ENCODE measurements around the gene FXYD1.
A peak's percentile ranks its signal among the peaks of the same experiment; 100 is the strongest.
"Not testable (repeated sequence)": the region's sequence is repeated elsewhere in the genome, so short reads cannot be mapped to it uniquely, and the experiment has no call there.

FXYD1 gene

DNA sequence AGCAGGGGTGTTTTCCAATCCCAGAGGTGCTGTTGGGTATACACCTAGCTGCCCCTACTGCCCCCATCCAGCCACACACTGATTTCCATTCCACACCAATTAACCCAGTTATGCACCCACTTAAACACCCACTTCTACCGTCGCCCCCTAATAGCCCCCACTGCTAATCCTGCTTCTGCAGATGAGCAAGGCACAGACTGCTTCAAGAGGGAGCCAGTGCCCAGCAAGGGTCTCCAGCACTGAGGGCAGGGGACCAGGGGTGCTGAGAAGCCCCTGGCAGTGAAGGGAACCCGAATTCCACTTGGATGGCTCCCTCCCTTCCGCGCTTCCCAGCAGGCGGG, 5.6 kb downstream of the FXYD1 start:
- DNase-seq = no peak

DNA sequence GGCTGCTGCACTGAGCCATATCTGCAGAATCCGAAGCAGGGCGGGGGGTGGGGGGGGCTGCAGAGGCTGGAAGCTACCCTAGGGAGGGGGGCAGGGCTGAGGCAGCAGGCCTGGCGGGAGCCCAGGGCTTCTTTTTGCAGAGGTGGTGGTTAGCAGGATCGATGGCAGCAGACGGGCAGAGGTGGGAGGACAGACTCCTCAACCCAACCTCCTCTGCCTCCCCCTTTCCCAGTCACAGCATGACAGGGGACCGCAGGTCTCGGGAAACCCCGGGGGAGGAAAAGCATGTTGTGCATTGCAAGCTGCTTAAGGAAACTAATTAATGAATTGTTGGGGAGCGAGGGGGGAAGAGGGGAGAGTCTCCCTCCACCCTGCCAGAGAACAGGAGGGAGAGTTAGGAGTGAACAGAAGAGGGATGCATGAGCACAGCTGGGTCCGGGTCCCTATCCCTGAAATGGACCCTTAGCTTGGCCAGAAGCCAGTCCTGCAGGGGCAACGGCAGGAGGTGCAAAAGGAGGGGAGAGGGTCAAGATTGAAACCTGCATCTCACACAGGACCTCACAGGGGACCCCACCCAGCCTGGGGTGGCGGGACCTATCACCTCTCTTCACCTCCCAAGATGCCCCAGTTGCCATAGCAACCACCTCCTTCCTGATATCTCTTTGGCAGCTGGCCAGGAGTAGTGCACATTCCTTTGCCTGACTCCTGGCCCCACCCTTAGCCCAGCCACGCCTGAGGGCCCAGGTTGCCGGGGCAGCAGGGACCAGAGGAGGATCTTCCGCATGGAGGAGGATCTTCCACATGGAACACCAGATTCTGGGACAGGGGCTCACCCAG, 6.2 kb downstream of the FXYD1 start:
- DNase-seq = no peak

DNA sequence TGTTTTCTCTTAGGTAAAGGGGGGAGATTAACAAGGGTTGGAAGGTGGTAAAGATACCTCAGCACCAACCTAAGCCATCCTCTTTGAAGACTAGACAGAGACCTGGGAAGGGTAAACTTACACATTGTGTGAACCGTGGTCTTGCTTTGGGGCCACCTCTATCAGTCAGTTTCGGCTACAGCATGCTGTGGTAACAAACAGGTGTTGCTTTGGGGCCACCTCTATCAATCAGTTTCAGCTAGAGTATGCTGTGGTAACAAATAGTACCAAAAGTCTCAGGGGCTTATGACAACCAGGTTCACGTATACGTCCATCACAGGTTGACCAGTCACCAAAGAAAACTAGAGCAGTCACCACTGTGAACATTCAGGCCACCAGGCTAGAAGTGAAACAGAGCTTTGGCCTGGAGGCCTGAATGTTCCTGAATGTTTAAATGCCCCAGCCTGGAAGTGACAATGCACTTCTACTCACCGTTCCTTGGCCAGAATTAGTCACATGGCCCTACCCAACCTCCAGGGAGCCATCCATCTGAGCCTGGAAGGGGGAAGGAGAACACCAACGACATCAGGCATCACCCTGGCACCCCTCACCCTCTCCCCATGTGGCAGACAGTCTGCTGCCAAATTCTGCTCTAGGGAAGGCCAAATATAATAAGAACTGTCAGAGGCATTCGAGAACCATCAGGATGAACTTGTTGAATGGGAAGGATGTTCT, 8.3 kb downstream of the FXYD1 start:
- no peak for DNase-seq

DNA sequence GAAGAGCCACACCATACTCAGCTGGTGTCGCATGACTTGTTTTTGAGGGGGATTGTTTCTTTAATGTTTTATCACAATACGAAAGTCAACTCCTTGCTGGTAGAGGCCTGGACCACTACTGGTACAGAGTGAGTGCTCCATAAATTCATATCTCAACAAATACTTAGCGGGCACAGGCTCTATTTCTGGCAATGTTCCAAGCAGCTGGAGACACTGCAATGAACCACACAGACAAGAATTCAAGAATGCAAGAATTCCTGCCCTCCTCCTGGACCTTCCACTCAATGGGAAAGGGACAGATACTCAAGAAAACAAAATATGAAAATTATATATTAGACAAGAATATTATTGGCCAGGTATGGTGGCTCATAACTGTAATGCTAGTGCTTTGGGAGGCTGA, 10.8 kb downstream of the FXYD1 start:
- no peak for DNase-seq

DNA sequence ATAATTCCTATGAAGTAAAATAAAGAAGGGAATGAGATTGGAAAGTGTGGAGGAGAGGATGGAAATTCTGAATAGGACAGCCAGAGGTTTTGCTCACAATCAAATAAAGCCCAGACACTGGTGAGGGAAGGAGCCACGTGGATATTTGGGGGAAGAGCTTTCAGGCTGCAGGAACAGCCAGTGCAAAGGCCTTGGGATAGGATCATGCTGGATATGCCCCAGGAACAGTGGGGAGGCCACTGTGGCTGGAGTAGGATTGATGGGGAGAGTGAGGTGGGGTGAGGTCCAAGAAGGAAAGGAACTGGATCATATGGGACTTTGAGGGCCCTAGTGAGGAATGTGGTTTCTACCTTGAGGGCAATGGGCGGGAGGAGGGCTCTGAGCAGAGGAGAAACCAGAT, 11.8 kb downstream of the FXYD1 start:
- DNase-seq = no peak

DNA sequence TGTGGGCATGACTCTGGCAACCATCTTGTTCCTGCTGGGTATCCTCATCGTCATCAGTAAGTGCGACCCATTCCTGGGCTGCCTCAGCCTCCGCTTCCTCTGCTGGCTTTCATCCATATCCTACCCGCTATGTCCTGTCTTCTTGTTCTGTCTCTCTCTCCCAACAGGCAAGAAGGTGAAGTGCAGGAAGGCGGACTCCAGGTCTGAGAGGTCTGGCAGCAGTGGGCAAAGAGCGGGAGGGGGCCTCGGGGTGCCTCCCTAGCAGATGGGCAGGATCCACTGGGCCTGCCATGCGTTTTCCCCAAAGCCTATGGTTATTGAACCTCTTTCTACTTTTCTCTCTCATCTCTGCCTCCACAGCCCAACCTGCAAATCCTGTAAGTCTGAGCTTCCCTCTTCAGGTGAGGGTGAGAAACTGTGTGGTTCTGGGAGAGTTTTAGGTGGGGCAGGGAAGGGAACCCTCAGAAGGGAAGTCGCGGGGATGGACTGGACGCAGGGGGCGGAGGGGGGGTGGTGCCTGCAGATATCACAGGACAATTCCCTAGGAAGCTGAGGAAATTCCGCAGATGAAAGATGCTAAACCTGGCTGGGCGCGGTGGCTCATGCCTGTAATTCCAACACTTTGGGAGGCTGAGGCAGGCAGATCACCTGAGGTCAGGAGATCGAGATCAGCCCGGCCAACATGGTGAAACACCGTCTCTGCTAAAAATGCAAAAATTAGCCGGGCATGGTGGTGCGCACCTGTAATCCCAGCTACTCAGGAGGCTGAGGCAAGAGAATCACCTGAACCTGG, 12.8 kb downstream of the FXYD1 start:
- DNase-seq = no peak

DNA sequence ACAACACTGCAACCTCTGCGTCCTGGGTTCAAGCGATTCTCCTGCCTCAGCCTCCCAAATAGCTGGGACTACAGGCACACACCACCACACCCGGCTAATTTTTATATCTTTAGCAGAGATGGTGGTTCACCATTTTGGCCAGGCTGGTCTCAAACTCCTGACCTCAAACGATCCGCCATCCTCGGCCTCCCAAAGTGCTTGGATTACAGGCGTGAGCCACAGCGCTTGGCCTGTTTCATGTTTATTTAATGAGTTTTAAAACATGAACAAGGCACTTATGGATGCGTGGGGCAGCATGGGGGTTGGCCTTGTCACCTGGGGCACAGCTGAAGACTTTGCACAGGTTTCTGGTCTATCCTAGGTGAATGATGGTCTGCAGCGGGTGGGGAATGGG, 14.5 kb downstream of the FXYD1 start:
- not testable (repeated sequence) for DNase-seq

DNA sequence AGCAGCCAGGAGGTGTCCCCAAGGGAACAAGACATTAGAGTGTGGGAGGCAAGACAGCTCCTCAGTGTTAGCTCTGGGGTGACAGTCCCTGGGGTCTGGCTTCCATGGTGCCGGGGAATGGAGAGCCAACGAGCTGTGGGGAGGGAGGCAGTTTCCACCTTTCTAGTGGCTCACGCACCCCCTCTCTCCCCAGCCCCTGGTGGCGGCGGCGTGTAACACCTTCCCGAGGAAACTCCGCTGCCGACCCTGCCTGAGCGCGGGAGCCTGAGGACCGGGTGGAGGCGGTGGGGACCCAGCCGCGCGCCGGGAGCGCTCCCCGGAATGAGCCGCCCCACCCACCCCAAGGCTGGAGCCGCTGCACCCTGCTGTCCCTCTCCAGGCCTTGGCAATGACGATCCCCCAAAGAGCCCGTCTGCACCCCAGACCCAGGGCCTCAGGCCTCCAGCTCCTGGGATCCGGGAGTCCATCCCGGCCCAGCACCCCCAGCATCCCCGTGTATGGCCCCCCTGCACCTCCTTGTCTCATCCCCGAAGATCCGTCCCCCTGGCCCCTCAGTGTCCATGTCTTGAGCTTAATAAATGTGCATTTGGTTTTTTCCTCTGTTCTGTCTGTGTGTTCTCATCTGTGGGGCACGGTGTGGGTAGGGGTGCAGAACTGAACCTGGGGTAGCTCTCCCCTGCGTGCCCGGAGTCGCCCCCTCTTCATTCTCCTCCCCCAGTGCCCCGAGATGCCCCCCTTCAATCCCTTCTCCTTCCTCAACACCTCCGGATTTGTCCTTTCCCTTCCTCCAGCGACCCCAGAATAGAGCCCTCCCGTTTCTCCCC, 15.3 kb downstream of the FXYD1 start:
- DNase-seq = peak; percentile 78

DNA sequence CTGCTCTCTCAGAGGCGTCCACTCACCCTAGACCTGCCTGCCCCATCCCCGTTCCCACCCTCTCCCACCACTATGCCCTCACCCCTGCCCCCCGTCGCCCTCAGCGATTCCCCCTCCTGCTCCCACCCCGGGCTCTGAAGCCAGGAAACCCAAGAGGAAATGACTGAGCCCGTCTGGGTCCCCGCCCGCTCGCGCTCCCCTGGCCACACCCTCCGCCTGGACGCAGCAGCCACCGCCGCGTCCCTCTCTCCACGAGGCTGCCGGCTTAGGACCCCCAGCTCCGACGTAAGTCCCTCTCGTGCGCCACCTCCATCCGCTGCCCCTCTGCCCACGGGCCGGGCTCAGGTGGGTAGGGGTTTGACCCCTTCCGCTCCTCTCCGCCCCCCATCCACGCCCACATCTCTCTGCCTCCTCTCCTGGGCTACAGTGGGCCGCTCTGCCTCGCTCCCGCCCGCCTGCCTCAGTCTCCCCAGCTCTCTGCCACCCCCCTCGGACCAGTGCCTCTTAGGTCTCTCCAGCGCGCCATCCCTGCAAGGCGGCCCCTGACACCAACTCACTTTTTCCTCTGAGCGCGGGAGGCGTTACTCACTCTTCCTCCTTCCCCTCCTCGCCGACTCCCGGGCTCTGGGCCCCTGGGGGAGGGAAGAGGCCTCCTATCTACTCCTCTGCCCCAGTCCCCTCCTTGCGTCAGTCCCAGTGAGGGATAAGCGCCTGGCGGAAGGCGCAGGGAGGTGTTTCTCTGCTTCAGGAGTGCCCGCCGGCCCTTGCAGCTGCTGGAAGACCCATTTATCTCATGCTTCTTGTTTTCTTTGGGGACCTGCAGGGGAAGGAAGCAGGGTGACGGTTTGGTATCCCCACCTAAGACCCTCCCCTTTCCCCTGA, 16.1 kb downstream of the FXYD1 start, which contains the start of gene FXYD5:
FXYD5 (plus strand) TSS at position 211 of the 882 bp plus-strand sequence. CDS start 816 bp downstream, outside the sequence.
- DNase-seq = peak; percentile 76

DNA sequence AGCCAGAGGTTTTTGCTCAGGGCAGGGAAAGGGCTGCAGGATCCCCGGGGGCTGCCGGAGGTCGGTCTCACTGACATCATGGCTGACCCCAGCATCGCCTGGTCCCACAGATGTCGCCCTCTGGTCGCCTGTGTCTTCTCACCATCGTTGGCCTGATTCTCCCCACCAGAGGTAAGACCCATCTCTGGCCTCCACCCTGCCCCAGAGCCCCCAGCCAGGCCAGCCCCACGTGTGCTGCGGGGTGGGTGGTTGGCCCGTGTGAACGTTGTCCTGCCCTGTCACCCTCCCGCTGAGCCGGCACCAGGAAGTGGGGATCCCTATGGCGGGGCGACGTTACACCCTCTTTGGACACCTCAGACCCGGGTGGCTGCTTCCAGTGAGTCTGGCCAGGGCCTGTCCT, 16.8 kb downstream of the FXYD1 start:
- peak; percentile 37 for DNase-seq

DNA sequence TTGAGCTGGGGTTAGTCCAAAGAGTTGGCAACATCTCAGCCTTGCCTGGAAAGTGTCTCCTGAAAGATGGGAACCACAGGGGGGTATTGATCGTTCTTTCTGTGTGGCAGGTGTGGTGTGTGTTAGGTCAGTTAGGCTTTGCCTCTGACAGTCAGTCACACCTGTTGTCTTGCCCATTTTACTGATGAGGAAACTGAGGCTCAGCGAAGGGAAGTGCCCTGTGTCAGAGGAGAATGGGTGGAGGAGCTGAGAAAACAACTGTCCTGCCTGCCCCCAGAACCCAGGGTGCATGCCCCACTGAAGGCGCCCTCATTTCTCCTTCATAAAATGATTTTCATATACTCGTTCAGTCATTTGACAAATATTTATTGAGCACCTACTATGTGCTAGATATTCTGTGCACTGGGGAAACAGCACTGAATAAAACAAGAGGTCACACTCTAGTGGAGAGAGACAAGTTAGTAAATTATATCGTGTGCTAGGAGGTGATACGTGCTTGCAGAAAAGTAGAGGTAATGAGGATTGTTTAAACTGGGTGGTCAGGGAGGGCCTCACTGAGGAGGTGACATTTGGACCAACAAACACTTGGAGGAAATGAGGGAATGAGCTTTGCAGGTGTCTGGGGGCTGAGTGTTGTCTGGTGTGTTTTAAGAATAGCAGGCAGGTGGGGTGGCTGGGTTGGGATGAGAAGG, 17.5 kb downstream of the FXYD1 start:
- no peak for DNase-seq

DNA sequence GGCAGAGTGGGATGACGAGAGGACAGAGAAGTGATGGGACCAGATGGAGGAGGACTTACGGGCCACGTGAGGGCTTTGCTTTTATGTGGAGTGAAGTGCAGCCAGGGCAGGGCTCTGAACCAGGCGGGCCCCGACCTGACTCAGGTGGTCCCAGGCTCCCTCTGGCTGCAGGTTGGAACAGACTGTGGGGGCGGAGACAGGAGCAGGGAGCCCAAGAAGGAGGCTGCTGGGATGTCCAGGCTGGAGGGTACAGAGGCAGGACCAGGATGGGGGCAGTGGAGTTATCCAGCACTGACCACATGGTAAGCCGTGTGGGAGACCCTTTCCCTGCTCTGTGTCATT, 18.0 kb downstream of the FXYD1 start:
- DNase-seq = no peak

DNA sequence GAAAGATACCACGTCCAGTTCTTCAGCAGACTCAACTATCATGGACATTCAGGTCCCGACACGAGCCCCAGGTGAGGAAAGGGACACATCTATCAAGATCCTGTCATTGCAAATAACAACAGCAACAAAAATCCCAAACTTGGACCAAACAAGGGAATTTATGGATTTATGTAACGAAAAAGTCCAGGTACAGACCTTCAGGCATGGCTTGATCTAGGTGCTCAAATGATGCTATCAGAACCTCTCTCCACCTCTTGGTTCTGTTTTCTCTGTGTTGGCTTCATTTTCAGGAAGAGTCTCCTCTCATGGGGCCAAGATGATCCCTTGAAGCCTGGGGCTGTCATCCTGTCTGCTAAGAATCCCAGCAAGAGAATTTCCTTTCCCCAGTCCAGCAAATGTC, 18.8 kb downstream of the FXYD1 start:
- no peak for DNase-seq

DNA sequence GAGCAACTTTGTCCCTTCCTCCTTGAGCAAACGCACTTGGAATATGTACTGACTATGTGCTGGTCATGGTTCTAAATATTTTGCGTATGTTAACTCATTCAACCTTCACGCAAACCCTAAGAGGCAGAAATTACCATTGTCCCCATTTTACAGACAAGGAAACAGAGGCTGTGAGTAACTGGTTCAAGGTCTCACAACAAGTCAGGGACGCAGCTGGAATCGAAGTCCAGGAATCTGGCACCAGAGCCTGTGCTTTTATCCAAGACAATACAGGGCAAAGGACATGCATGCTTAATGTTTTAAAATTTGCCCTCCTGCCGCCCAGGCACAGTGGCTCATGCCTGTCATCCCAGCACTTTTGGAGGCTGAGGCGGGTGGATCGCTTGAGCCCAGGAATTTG, 21.0 kb downstream of the FXYD1 start:
- no peak for DNase-seq

DNA sequence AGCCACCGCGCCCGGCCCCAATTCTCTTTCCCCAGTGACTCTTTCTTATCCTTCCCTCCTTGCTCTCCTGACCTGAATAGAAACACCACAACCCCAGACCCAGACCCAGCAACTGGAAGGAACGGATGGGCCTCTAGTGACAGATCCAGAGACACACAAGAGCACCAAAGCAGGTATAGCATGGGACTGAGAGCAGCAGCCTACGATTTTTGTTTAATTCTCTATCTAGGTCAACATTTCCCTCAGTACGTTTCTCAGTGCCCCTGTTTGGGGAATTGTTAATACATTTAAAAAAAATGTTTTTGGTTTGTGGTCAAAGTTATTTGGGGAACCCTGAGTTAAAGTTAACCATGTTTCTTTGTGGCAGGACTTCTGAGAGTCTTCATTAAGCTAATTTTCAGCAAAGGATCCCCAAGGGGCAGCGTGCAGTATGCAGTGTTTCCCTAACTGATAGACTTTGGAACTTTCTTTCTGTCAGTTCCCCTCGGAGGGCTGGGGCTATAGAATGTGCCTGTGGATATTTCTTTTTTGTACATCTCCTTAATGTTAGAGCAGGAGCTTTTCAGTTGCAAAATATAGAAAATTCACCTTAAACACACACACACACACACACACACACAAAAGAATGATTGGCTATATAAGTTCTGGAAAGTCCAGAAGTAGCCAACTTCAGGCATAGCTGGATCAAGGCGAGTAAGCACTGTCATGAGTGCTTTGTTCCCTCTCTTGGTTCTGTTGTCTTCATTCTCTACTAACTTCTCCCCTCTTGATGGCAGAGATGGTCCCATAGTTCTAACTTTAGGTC, 22.2 kb downstream of the FXYD1 start:
- DNase-seq = no peak

DNA sequence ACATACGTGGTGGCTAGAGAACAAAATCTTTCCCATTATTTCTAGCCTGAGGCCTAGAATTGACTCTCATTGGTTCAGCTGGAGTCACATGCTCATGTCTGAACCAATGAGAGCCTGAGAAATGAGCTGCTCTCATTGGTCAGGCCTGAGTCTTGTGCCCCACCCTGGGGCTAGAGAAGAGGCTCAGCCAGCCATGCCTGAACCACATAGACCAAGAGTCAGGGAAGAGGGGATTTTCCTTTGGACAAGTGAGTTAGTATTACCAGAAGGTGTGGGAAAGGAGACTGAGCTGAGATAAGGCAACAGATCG, 22.8 kb downstream of the FXYD1 start:
- no peak for DNase-seq

DNA sequence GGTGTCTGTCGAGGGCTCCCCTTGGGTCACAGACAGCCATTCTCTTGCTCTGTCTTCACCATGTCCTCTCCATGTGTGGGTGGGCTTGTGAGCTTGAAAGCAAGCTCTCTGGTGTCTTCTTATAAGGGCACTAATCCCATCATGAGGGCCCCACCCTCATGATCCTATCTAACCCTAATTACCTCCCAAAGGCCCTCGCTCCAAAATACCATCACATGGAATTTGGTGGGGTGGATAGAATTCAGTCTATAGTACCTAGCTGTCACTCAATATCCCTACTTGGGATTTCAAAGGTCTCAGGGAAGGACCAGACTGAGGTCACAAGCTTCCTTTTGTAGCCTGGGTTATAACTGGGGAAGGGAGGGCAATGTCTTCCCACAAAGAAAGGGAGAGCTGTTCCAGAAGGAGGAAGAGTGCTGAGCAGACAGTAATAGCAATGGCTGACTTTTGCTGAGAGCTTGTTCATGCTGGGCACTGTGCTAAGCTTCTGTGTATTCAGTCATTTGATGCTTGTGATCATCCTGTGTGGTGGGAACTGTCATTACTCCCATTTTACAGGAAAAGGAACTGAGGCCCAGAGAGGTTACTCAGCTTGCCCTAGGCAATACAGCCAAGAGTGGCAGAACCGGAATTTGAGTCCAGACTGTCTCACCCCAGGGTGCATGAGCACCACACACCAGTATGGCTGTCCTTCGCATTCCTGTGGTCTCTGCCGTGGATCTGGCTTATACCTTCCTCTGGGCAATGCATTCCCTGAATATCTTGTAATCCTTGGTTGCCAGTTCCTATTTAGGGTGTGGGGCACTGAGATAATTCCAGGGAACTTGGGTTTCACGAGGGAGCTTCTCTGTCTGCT, 24.1 kb downstream of the FXYD1 start:
- no peak for DNase-seq

DNA sequence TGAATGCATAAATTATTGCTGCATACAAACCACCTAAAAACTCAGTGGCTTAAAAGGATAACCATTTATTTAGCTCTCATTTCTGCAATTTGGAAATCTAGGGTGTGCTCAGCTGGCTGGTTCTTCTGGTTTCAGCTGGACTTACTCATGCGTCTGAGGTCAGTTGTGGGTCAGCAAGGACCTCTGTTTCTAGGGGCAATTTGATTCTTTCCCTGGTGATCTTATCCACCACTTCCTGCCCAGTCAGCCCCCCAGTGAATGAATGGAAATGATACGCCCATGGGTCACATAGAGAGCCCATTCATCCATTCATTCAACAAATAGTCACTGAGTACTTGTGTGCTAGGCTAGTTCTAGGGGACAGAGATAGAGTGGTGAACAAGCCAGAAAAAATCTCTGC, 25.8 kb downstream of the FXYD1 start:
- DNase-seq = no peak
